Transverse colon (tissue), 4 donors: Measurements from ENCODE around the gene SCIN. TPM values are rescaled to one million over a fixed set of nuclear protein-coding genes. Genes with fewer than 3 reads are reported as not detected.

Experiments
- DNase-seq: peaks from one replicate; pipeline ENCODE4 v3.0.0-alpha.2; 2019
- H3K27ac ChIP-seq, 4 donors: fragments of 200-600 bp; sonication (generic); 2 replicates each; pipeline ENCODE4 v1.5.1; 2016 to 2018; ENCODE audit warnings: inconsistent platforms in 4 of 4
- H3K27me3 ChIP-seq: fragments of 200-600 bp; sonication (generic); 2 replicates; pipeline ENCODE4 v1.5.1; 2017; ENCODE audit warnings: inconsistent platforms
- H3K36me3 ChIP-seq, 4 donors: fragments of 200-600 bp; sonication (generic); 2 replicates each; pipeline ENCODE4 v1.5.1; 2017 to 2019; ENCODE audit warnings: inconsistent platforms in 4 of 4
- H3K4me1 ChIP-seq, 4 donors: fragments of 200-600 bp; sonication (generic); 2 replicates each; pipeline ENCODE4 v1.5.1; 2017 to 2020; ENCODE audit warnings: inconsistent platforms in 4 of 4
- H3K4me3 ChIP-seq, 4 donors: fragments of 200-600 bp; sonication (generic); 1 replicate in 1 of 4; 2 replicates in 3 of 4; pipeline versions ENCODE4 v1.5.1 to v1.6.1; 2017 to 2019; ENCODE audit warnings: inconsistent platforms in 4 of 4
- H3K9me3 ChIP-seq, 2 donors: fragments of 200-600 bp; sonication (generic); 2 replicates each; pipeline ENCODE4 v1.5.1; 2017 to 2019; ENCODE audit warnings: inconsistent platforms in 2 of 2
- EP300 ChIP-seq: sonication (generic); formaldehyde crosslinking; IDR thresholded peaks from one replicate; pipeline ENCODE4 v1.6.1; 2017; ENCODE audit warnings: antibody characterized with exemption, low read depth
- POLR2A ChIP-seq: fragments of 450-650 bp; IDR thresholded peaks from one replicate; pipeline ENCODE4 v1.6.1; 2016; ENCODE audit warnings: antibody characterized with exemption, mild to moderate bottlenecking, moderate library complexity
- POLR2AphosphoS5 ChIP-seq, 3 donors: sonication (generic); formaldehyde crosslinking; IDR thresholded peaks; one replicate each; pipeline ENCODE4 v1.6.1; 2016; ENCODE audit warnings: antibody characterized with exemption in 3 of 3
- WGBS, 2 donors: methylation state at CpG; one replicate each; pipeline ENCODE4 v1.1.5; 2018; ENCODE audit warnings: low coverage in 1 of 2; 5-methylcytosine and 5-hydroxymethylcytosine counted together
- in situ Hi-C, 4 donors: fragments of 200-750 bp; cut with MboI; loops; one replicate each; pipeline versions ENCODE4 v1.15.0 to v1.15.1; 2017; ENCODE audit warnings: low sequenced_read_pairs in 3 of 4, low pct_ligation_motif_present in 1 of 4, low pct_unique_long_range_greater_than_20kb in 1 of 4
- intact Hi-C: fragments of 100-400 bp; cut with DNase I; formaldehyde crosslinking; loops from one replicate; pipeline ENCODE4 v1.15.1; 2023; ENCODE audit warnings: low total_unique reads
- total RNA-seq, 4 donors: library from RNA; depleted of rRNA; stranded (reverse); fragments of >200 nt; gene quantifications; one replicate each; pipeline ENCODE4 v1.1.0, GENCODE V29; 2016
- TF ChIP-seq, protein P1 (sequence below), 5 experiments: fragments of 200-600 bp in 3 of 5; fragments of 450-650 bp in 2 of 5; sonication (generic) in 3 of 5; IDR thresholded peaks; 1 replicate in 2 of 5; 2 replicates in 3 of 5; pipeline ENCODE4 v1.5.1; 2016 to 2017; ENCODE audit warnings: antibody characterized with exemption in 5 of 5, inconsistent platforms in 3 of 5, mild to moderate bottlenecking in 2 of 5, moderate library complexity in 1 of 5

Gene SCIN
- total RNA-seq, 4 donors from 2014 or later = 62.3 to 125 (median 86.4) TPM

DNA sequence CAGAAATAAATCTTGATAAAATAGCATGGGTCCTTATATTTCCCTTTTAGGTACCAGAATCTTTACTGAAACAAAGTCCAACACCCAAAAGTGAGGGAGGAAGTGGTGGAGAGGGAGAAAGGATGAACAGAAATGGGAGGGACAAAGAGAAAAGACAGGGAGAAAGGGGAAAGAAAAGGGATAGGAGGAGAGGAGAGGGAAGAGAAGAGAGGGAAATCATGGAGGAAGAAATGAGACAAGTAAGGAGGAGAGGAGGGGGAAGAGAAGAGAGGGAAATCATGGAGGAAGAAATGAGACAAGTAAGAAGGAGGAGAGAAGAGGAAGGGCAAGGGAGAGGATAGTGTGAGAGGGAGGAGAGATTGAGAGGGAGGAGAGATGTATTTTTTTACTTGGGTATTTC lies 66.8 kb downstream of the SCIN start:
- Histone ChIP-seq H3K27me3 (no peaks in the 10 kb centered on the region), H3K9me3 (no peaks in the 10 kb centered on the region), H3K4me3 (no peak overlapping the region), H3K27ac (no peak overlapping the region), H3K36me3 (no peaks in the 10 kb centered on the region), H3K4me1 (peaks cover 0 to 13% (median 7%) of the 10 kb centered on the region in 4 donors)
- in situ Hi-C loops (loop anchor here in 3 of 4 donors (10.0 to 25.0 kb wide), 2 partner anchors 625 to 627 kb away; no protein-coding TSS in a partner anchor), intact Hi-C loops (no loop called here)
- no peak for DNase-seq
- TF ChIP-seq POLR2A (no peak), EP300 (no peak), POLR2AphosphoS5 (IDR thresholded peaks at IDR 0.05) (no peak)
- TF ChIP-seq, protein P1, sequence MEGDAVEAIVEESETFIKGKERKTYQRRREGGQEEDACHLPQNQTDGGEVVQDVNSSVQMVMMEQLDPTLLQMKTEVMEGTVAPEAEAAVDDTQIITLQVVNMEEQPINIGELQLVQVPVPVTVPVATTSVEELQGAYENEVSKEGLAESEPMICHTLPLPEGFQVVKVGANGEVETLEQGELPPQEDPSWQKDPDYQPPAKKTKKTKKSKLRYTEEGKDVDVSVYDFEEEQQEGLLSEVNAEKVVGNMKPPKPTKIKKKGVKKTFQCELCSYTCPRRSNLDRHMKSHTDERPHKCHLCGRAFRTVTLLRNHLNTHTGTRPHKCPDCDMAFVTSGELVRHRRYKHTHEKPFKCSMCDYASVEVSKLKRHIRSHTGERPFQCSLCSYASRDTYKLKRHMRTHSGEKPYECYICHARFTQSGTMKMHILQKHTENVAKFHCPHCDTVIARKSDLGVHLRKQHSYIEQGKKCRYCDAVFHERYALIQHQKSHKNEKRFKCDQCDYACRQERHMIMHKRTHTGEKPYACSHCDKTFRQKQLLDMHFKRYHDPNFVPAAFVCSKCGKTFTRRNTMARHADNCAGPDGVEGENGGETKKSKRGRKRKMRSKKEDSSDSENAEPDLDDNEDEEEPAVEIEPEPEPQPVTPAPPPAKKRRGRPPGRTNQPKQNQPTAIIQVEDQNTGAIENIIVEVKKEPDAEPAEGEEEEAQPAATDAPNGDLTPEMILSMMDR (IDR thresholded peaks at IDR 0.05) = no peak

DNA sequence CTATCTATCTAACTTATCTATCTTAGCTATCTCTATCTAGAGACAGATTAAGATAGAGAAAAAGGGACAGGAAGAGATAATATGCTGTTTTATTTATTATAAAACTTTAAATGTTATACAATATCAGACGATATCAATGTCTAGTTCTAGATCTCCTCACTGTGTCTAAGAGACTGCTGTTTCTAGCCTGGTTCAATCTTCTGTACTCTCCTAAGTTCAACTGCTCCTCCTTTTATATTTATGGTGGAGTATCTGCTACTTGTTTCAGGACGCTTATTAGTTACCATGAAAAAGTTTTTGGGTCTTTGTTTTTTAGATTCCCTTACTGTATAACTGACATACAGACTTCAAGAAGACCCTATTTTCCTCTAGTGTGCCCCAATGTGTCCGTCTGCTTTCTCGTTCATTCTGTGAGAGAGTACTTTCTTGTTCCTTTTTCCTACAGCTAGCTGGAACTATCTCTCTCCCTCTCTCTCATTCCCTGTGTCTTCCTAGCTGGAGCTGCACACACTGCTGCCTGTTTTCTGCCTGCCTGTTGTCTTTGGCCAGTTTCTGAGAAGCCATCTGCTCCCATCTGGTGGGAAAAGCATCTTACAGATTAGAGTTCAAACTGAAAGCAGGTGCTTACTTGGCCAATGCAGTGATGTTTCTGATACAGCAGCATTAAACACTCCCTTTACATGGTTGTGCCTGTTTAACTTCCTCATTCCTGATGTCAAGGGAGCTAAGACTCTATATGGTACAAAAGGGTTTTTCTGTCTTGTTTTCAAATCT lies 67.5 kb downstream of the SCIN start:
- Histone ChIP-seq H3K36me3 (no peaks in the 10 kb centered on the region), H3K27ac (peak overlapping the region in 2 of 4 donors; percentile 39 to 61), H3K27me3 (no peaks in the 10 kb centered on the region), H3K9me3 (no peaks in the 10 kb centered on the region), H3K4me3 (no peak overlapping the region), H3K4me1 (peaks cover 0 to 13% (median 7%) of the 10 kb centered on the region in 4 donors)
- intact Hi-C loops (no loop called here), in situ Hi-C loops (loop anchor here in 3 of 4 donors (10.0 to 25.0 kb wide), 2 partner anchors 624 to 627 kb away; no protein-coding TSS in a partner anchor)
- no peak for DNase-seq
- TF ChIP-seq POLR2AphosphoS5 (IDR thresholded peaks at IDR 0.05) (no peak), POLR2A (no peak), EP300 (no peak)
- TF ChIP-seq, protein P1 (IDR thresholded peaks at IDR 0.05) = no peak
- 23 to 41% methylated on average over 4 of the region's 4 CpGs for WGBS, 2 donors

DNA sequence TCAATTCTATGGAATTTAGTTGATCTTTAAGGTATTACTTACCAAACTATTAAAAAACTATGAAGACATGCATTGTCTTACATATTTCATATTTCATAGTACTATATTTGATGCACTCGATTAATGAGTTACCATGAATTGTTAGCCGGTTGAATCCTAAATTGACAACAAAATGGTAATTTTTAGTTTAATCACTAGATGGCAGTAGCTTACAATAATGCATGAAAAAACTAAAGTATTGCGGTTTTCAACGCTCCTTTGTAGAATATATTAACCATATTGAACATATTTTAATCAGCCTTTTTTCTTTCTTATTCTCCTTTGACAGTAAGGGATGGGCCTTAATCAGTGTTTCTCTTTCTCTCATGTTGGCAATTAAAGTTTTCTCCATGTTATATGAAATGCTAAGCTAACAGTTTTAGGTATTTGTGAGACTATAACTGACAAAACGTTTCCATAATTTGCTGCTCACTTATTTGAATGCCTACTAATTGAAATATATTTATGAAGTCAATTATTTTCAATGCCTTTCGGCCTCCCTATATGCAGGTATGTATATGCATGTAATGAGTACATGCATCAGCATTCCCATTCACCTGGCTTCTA lies 68.4 kb downstream of the SCIN start:
- no peak for DNase-seq
- no peak overlapping the region for H3K4me3 ChIP-seq
- H3K36me3 ChIP-seq = no peaks in the 10 kb centered on the region
- H3K4me1 ChIP-seq = peaks cover 0 to 13% (median 7%) of the 10 kb centered on the region in 4 donors
- TF ChIP-seq POLR2A = no peak
- TF ChIP-seq, protein P1 (IDR thresholded peaks at IDR 0.05) = peak; percentile 48 to 67 (median 62)
- intact Hi-C loops = no loop called here
- no peaks in the 10 kb centered on the region for H3K9me3 ChIP-seq
- no peak overlapping the region for H3K27ac ChIP-seq
- WGBS, 2 donors = 10 to 12% methylated on average over 6 of the region's 6 CpGs
- no peaks in the 10 kb centered on the region for H3K27me3 ChIP-seq
- in situ Hi-C loops = loop anchor here in 3 of 4 donors (10.0 to 25.0 kb wide), 2 partner anchors 623 to 626 kb away; no protein-coding TSS in a partner anchor

DNA sequence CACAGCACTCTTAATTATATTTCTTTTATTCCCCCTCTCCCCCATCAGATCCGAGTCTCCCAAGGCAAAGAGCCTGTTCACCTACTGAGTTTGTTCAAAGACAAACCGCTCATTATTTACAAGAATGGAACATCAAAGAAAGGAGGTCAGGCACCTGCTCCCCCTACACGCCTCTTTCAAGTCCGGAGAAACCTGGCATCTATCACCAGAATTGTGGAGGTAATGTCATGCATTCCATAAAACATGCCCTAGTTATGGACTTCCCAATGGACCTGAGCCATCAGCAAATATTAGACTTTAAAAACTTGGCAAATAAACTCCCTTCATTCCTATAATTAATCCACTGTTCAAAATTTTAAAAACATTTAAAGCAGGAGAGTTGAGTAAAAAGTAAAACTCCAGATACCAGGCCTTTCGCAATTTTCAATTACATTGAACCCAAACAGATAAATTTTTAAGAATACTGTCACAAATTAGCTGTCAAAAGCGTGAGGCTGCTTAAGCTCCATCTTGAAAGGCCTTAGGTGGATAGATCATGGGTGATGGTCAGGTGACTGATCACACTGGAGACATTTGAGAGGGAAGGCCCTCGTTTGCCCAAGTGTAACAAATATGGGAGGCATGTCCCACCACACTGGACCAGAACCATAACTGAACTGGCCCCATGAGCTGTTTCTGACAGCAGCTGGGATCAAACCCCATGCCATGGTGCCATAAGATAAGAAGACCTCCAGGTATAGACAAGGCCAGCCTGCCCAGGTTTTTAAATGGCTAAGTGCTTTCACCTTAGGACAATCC lies 70.0 kb downstream of the SCIN start:
- no peaks in the 10 kb centered on the region for H3K27me3 ChIP-seq
- no peak overlapping the region for H3K27ac ChIP-seq
- no peak overlapping the region for H3K4me3 ChIP-seq
- H3K4me1 ChIP-seq = peaks cover 0 to 13% (median 7%) of the 10 kb centered on the region in 4 donors
- no peaks in the 10 kb centered on the region for H3K36me3 ChIP-seq
- in situ Hi-C loops (loop anchor here in 3 of 4 donors (10.0 to 25.0 kb wide), 2 partner anchors 622 to 624 kb away; no protein-coding TSS in a partner anchor), intact Hi-C loops (no loop called here)
- no peak for DNase-seq
- H3K9me3 ChIP-seq = no peaks in the 10 kb centered on the region
- TF ChIP-seq EP300 = no peak
- TF ChIP-seq POLR2AphosphoS5 (IDR thresholded peaks at IDR 0.05) = no peak
- TF ChIP-seq, protein P1 (IDR thresholded peaks at IDR 0.05) = no peak
- TF ChIP-seq POLR2A = no peak
- WGBS, 2 donors = 56 to 66% methylated on average over 6 to 7 of the region's 7 CpGs
